GM18505 (cell line): Measurements from ENCODE around the gene EXO1.
A peak's percentile ranks its signal among the peaks of the same experiment; 100 is the strongest.
"Not testable (repeated sequence)": the region's sequence is repeated elsewhere in the genome, so short reads cannot be mapped to it uniquely, and the experiment has no call there.

Source experiments
- ATAC-seq: cut with Tn5 transposase; IDR thresholded peaks from one replicate; pipeline ENCODE4 v1.9.1; 2021; ENCODE audit not compliant: unreplicated experiment
- POLR2A ChIP-seq: IDR thresholded peaks from 4 replicates; pipeline ENCODE4 v1.6.1; 2011; ENCODE audit warnings: borderline replicate concordance; ENCODE audit not compliant: insufficient read depth, insufficient read length; ENCODE audit errors: extremely low read depth

EXO1 gene

DNA sequence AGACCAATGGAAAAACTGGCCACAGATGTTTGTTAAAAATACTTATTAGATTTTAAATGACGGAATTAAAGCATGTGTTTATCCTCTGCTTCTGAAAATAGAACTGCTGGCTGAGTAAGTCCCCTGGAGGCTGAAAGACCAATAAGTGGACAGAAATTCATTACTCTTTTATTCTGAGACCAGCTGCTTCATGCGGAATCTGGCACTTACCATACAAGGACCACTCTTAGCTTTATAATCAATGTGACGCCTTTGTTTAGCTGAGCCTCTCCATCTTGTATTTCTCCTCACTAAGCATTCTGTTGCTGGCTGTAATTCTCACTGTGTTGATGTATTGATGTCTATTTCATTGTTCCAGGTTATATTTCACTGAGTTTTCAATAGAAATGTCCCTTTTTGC is 6.3 kb upstream of the EXO1 start:
- no peak for ATAC-seq
- TF ChIP-seq POLR2A = no peak

DNA sequence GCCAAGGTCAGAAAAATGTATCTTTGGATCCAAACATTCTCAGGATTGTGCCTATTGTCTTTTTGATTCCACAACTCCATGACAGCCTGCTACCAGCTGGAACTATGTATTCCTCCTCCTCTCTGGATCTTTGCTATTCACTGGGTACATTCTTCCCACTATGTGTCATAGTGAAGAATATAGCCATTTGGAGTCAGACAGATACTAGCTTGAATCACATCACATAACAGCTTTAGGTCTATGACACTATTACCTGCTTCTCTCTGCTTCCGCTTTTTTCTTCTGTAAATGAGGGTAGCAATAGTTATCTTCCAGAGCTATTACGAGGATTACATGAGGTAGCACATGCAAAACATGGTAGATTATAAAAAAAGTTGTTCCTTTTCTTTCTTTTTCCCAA is 5.4 kb upstream of the EXO1 start:
- ATAC-seq = peak; percentile 63

GRCh38 chr1:241844593-241844992 is 3.4 kb upstream of the EXO1 start:
- ATAC-seq = no peak

More for the DNA sequence above, 5.4 kb upstream of the EXO1 start:
- no peak for TF ChIP-seq POLR2A

GRCh38 chr1:241846375-241846774 is 1.6 kb upstream of the EXO1 start:
- TF ChIP-seq POLR2A = no peak

More at GRCh38 chr1:241844593-241844992, 3.4 kb upstream of the EXO1 start:
- TF ChIP-seq POLR2A = no peak

GRCh38 chr1:241846862-241847539 is 1.0 kb upstream of the EXO1 start:
- TF ChIP-seq POLR2A = no peak
- ATAC-seq = no peak

More at GRCh38 chr1:241846375-241846774, 1.6 kb upstream of the EXO1 start:
- no peak for ATAC-seq

DNA sequence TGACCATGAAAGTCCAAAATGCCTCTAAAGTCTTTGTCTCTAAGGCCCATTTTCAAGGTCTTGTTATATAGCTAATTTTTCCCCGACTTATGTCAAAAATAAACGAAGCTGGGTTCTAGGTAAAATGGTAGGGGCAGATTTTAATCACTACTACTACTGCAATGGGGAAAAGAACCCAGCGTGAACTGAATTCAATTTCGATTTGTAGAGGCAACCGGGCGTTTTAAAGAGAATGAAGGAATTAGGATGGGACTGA is 536 bp upstream of the EXO1 start:
- no peak for ATAC-seq
- no peak for TF ChIP-seq POLR2A

GRCh38 chr1:241848686-241849344 is 811 bp downstream of the EXO1 start:
- no peak for TF ChIP-seq POLR2A
- no peak for ATAC-seq

DNA sequence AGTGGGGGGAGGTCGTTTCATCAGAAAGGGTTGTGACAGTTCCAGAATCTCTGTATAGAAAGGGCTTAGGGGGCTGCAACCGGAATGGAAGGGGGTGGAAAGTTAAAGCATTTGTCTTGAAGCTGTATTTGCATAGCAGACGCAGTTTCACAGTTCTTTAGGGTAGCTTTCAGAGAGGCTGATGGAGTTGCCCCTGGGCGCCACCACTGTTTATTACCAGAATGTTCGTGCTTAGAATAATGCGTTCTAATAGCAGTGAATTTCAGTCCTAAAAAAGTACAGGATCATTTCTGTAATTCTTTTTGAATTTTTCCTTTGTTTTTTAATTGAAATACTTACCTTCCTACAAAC is 1.3 kb downstream of the EXO1 start:
- no peak for ATAC-seq
- TF ChIP-seq POLR2A = no peak

DNA sequence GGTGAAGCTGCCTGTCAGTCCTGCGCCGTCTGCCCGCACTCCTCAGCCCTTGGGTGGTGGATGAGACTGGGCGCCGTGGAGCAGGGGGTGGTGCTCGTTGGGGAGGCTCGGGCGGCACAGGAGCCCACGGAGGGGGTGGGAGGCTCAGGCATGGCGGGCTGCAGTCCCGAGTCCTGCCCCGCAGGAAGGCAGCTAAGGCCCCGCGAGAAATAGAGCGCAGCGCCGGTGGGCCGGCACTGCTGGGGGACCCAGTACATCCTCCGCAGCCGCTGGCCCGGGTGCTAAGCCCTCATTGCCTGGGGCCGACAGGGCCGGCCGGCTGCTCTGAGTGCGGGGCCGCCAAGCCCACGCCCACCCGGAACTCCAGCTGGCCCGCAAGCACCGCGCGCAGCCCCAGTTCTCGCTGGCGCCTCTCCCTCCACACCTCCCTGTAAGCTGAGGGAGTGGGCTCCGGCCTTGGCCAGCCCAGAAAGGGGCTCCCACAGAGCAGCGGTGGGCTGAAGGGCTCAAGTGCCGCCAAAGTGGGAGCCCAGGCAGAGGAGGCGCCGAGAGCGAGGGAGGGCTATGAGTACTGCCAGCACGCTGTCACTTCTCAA is 7.6 kb downstream of the EXO1 start:
- not testable (repeated sequence) for ATAC-seq

- no peak for TF ChIP-seq POLR2A
- ATAC-seq = peak; percentile 96
These were observed 9.1 kb downstream of the EXO1 start for GRCh38 chr1:241857131-241857530.

DNA sequence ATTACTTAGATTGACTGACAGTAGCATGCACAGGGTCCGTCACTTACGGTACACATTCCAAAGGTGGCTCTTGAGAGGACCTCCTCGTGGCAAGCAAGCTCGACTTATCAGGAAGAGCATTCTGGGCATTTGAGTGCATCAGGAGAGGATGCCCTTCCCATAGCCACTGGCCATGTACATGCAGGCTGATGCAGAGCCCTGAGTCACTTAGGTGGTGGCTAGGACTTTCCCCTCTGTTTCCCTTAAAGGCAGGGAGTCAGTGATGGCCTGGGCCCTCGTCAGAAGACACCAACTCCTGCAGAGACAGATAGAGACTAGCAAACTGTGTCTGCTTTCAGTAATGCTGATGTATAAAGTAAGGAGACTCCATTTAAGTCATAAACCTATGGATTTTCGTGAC is 12.9 kb downstream of the EXO1 start:
- TF ChIP-seq POLR2A = no peak
- no peak for ATAC-seq

DNA sequence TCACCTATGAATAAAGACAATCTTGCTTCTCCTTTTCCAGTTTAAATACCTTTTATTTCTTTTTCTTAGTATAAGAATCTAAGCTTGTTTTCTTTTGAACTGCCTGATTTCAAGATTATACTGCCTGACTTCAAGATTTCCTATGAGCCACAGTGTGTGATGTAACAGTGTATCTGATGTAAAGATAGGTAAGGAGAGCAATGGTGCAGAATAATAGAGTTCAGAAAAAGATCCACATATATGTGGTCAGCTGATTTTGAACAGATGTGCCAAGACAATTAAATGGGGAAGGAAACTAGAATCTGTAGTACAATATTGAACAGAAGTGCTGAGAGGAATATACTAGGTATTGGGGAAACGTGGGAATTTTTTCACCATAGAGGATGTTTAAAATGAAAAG is 21.0 kb downstream of the EXO1 start:
- no peak for TF ChIP-seq POLR2A
- ATAC-seq = no peak

GRCh38 chr1:241870336-241870735 is 22.3 kb downstream of the EXO1 start:
- TF ChIP-seq POLR2A = no peak
- no peak for ATAC-seq

DNA sequence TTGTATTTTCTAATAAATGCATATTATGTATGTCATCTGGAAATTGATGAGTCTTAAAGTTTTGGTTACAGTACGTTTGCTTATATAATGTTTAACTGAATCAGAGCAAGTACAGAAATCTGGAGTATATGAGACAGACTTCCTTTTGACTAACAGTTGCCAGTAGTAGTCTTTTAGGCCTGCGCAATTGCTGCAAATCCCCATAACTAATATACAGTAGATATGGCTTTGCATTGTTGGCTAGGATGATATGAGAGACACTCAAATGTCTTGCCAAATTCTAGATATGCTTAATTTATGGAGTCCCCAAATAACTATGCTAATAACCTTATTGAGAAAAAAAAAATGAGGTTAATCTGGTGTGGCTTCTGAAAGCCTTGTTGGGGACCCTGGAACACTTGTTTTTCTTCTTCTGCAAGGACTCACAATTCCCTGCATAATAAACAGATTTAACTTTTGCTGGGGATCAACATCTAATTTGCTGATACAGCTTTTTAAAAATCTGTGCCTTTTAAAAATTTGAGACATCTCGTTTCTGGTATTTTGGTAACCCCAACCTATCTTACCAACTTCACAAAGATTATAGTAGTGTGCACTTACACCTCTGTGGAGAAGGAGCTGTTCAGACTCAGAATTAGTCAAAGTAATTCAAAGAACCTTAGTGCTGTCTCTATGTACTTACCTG is 22.9 kb downstream of the EXO1 start:
- no peak for ATAC-seq

More for the DNA sequence above, 22.9 kb downstream of the EXO1 start:
- TF ChIP-seq POLR2A = no peak
